Retinal pigment epithelial cell (primary cell): ENCODE results near the gene SP110.

Source experiments
- DNase-seq: peaks from one replicate; pipeline ENCODE4 v3.0.0-alpha.2; 2010; ENCODE audit warnings: low read depth
- H3K4me3 ChIP-seq: 2 replicates; pipeline ENCODE4 v1.5.1; 2011; ENCODE audit warnings: mild to moderate bottlenecking, low read length, control low read depth, moderate library complexity
- TF ChIP-seq, protein P1 (sequence below): conservative IDR thresholded peaks from 2 replicates; pipeline ENCODE4 v1.5.1; 2011; ENCODE audit warnings: low read depth, low read length, control low read depth, inconsistent platforms

The SP110 gene

DNA sequence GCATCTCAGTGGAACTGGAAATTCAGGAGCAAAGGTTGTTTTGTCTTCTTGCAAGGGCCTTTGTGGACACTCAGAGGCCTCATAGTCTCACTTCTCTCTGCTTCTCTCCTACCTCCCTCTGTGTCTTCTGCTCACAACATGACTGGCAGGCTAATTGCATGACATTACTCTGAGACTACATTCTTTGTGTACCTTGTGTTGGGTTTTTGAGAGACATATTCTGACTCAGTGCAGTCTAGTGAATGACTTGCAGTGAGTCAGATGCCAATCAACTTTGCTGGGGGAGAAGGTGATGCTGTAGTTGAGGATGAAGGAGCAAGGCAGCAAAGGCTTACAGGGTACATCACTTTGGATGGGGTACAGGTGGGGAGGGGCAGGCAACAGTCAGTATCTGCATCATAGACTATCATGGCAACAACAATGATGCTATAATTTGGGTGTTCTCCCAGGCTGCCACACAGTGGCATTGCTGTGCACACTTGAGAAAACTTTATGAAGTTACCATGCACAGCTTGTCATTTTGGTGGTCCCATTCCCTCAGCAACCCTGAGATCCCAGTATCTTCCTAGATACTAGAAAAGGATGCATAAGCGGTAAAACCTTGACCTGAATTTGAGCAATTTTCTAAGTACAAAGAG, 81.8 kb downstream of the SP110 start:
- DNase-seq = no peak
- TF ChIP-seq, protein P1, sequence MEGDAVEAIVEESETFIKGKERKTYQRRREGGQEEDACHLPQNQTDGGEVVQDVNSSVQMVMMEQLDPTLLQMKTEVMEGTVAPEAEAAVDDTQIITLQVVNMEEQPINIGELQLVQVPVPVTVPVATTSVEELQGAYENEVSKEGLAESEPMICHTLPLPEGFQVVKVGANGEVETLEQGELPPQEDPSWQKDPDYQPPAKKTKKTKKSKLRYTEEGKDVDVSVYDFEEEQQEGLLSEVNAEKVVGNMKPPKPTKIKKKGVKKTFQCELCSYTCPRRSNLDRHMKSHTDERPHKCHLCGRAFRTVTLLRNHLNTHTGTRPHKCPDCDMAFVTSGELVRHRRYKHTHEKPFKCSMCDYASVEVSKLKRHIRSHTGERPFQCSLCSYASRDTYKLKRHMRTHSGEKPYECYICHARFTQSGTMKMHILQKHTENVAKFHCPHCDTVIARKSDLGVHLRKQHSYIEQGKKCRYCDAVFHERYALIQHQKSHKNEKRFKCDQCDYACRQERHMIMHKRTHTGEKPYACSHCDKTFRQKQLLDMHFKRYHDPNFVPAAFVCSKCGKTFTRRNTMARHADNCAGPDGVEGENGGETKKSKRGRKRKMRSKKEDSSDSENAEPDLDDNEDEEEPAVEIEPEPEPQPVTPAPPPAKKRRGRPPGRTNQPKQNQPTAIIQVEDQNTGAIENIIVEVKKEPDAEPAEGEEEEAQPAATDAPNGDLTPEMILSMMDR = no peak
- no peak overlapping the region for H3K4me3 ChIP-seq

- TF ChIP-seq, protein P1 = no peak
- no peak overlapping the region for H3K4me3 ChIP-seq
- no peak for DNase-seq
Observed at GRCh38 chr2:230135130-230135525, 84.7 kb downstream of the SP110 start.

- no peak overlapping the region for H3K4me3 ChIP-seq
- TF ChIP-seq, protein P1 = no peak
- no peak for DNase-seq
Observed at GRCh38 chr2:230134496-230135129, 85.2 kb downstream of the SP110 start.

GRCh38 chr2:230131366-230131765, 88.4 kb downstream of the SP110 start:
- TF ChIP-seq, protein P1 = no peak
- DNase-seq = no peak
- H3K4me3 ChIP-seq = no peak overlapping the region

DNA sequence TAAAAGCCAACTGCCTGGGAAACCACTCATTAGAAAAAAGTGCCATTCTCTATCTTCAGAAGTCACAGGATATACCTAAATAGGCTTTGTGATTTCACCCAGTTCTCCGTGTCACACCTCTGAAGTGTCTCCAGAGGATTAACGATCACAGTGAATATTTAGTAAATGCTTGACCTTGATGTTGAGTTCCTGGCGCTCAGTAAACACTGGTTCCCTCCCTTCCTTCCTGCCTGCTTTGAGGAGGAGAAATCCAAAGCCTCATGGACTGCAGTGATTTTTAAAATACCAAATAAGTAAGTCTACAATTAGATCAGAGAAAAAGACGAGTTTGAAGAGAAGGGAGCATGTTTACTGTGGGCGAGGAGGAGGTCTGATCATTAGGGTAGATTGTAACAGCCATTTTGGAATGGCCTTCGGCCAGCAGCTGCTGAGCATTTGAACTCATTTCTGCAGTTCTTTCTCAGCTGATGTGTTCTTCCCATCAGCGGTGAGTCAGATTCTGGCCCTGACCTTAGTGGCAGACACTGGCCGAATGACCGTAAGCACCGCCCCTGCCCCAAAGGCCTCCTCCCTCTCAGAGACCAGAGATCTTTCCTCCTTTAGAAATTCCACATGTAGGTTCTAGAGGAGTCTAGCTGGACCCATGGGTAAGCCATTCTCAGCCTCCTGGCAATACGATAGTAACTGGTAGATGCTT, 89.0 kb downstream of the SP110 start:
- TF ChIP-seq, protein P1 = no peak
- no peak for DNase-seq
- no peak overlapping the region for H3K4me3 ChIP-seq

DNA sequence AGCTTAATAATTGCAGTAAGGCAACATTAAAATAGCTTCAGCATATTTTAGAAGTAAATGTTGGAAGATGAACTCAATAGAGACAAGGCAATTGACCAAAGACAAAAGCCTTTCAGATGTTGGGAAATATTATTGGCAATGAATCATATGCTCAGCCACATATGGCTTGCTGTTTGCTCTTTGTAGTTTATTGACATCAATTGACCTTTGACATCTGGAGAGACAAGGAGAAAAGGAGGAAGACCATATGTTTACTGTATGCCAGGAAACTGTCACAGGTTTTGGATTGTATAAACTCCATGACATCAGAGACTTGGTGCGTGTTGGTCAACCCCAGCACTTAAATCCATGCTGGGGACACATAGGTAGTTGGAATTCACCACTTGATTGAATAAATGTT, 90.4 kb downstream of the SP110 start:
- TF ChIP-seq, protein P1 = no peak
- H3K4me3 ChIP-seq = no peak overlapping the region
- no peak for DNase-seq
